ENCODE measurements around the gene GLP2R. TPM values are rescaled to one million over a fixed set of nuclear protein-coding genes. Genes with fewer than 3 reads are reported as not detected.
A peak's percentile ranks its signal among the peaks of the same experiment; 100 is the strongest.

Gene GLP2R
- total and polyA plus RNA-seq, 2 experiments from 2014 or later: not detected

DNA sequence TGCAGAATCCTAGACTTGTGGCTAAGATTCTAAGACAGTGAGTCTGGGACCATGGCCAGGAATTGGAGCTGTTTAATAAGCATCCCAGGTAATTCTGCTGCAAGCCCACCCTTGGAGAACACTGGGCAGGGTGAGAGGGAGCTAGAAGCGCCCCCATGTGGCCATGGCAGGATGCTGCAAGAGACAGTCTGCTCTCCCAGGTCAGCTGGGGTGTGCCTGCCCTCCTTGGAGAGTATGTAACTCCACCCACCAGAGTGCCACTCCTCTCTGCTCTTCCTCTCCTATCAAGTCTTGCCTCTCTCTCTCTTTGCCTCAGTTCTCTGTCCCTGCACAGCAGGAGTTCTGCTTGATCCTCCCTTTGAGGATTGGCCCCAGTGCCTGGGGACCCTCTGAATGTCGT is 64.4 kb downstream of the GLP2R start:
- Histone ChIP-seq H3K36me3 (ENCODE audit: insufficient read depth) (no peaks in the 10 kb centered on the region), H3K27me3 (ENCODE audit: insufficient read depth) (no peaks in the 10 kb centered on the region), H3K4me1 (ENCODE audit: insufficient read depth) (no peaks in the 10 kb centered on the region), H3K9me2 (ENCODE audit: insufficient read depth) (0 out of 2 replicates have a peak, but pooled peaks cover 7% of the 10 kb centered on the region), H3K4me2 (no peak overlapping the region), H3F3A (replicated peaks; ENCODE audit: low read depth) (no peaks in the 10 kb centered on the region), H3K79me2 (replicated peaks; ENCODE audit: insufficient read depth) (no peaks in the 10 kb centered on the region), H4K20me1 (replicated peaks; ENCODE audit: insufficient read depth) (no peaks in the 10 kb centered on the region), H3K27ac (ENCODE audit: low read depth) (no peak overlapping the region), H2AFZ (peak overlapping the region; percentile 93; the same call in 1 of the 2 replicates), H3K4me3 (no peak overlapping the region)
- ATAC-seq (peak; percentile 100), DNase-seq (ENCODE audit: low spot score) (peak; percentile 88)
- peaks cover 3% of the 10 kb centered on the region; the same call in 2 of the 3 replicates for H3K4me1 Mint-ChIP-seq
- peaks cover 7% of the 10 kb centered on the region for H3K27me3 Mint-ChIP-seq (ENCODE audit: insufficient read depth, low read depth, poor library complexity)
- peaks cover 3% of the 10 kb centered on the region; the same call in 2 of the 3 replicates for H3K9me3 Mint-ChIP-seq
- no peak overlapping the region for H3K4me3 Mint-ChIP-seq
- no peaks in the 10 kb centered on the region; the same call in 2 of the 3 replicates for H3K36me3 Mint-ChIP-seq (ENCODE audit: low read depth)
- H3K27ac Mint-ChIP-seq: no peak overlapping the region
- no peak for TF ChIP-seq EZH2 (IDR thresholded peaks at IDR 0.05; ENCODE audit: low read depth, unreplicated experiment)
- TF ChIP-seq, protein P1, sequence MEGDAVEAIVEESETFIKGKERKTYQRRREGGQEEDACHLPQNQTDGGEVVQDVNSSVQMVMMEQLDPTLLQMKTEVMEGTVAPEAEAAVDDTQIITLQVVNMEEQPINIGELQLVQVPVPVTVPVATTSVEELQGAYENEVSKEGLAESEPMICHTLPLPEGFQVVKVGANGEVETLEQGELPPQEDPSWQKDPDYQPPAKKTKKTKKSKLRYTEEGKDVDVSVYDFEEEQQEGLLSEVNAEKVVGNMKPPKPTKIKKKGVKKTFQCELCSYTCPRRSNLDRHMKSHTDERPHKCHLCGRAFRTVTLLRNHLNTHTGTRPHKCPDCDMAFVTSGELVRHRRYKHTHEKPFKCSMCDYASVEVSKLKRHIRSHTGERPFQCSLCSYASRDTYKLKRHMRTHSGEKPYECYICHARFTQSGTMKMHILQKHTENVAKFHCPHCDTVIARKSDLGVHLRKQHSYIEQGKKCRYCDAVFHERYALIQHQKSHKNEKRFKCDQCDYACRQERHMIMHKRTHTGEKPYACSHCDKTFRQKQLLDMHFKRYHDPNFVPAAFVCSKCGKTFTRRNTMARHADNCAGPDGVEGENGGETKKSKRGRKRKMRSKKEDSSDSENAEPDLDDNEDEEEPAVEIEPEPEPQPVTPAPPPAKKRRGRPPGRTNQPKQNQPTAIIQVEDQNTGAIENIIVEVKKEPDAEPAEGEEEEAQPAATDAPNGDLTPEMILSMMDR (conservative IDR thresholded peaks at IDR 0.05; ENCODE audit: low read depth in 2 of 2): peak; percentile 83 to 88

DNA sequence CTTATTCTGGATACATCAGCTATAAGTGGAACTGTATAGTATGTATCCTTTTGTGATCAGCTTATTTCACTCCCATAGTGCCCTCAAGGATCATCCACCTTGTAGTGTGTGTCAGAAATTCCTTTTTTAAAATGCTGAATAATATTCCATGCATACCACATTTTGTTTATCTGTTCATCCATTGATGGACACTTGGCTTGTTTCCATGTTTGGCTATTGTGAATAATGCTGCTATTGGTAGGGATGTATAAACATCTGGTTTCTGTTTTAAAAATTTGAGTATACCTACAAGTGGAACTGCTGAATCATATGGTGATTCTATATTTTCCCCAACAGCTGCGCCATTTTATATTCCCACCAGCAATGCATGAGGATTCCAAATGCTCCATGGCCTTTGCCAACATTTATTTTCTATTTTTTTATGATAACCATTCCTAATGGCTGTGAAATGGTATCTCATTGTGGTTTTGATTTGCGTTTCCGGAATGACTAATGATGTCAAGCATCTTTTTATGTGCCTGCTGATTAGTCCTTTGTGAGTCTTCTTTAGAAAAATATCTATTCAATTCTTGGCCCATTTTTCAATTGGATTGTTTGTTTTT is 67.8 kb downstream of the GLP2R start:
- ATAC-seq: no peak
- Mint-ChIP-seq H3K9me3 (no peaks in the 10 kb centered on the region), H3K36me3 (ENCODE audit: low read depth) (no peaks in the 10 kb centered on the region; the same call in 2 of the 3 replicates), H3K27ac (no peak overlapping the region), H3K27me3 (ENCODE audit: insufficient read depth, low read depth, poor library complexity) (peaks cover 9% of the 10 kb centered on the region), H3K4me1 (peaks cover 3% of the 10 kb centered on the region; the same call in 2 of the 3 replicates), H3K4me3 (no peak overlapping the region)
- H4K20me1 ChIP-seq (replicated peaks; ENCODE audit: insufficient read depth): no peaks in the 10 kb centered on the region
- no peaks in the 10 kb centered on the region for H3K27me3 ChIP-seq (ENCODE audit: insufficient read depth)
- H3K9me2 ChIP-seq (ENCODE audit: insufficient read depth): no peaks in the 10 kb centered on the region
- no peaks in the 10 kb centered on the region for H3F3A ChIP-seq (replicated peaks; ENCODE audit: low read depth)
- no peaks in the 10 kb centered on the region for H3K79me2 ChIP-seq (replicated peaks; ENCODE audit: insufficient read depth)
- TF ChIP-seq, protein P2, sequence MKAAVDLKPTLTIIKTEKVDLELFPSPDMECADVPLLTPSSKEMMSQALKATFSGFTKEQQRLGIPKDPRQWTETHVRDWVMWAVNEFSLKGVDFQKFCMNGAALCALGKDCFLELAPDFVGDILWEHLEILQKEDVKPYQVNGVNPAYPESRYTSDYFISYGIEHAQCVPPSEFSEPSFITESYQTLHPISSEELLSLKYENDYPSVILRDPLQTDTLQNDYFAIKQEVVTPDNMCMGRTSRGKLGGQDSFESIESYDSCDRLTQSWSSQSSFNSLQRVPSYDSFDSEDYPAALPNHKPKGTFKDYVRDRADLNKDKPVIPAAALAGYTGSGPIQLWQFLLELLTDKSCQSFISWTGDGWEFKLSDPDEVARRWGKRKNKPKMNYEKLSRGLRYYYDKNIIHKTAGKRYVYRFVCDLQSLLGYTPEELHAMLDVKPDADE (IDR thresholded peaks at IDR 0.05): no peak
- TF ChIP-seq EZH2 (IDR thresholded peaks at IDR 0.05; ENCODE audit: low read depth, unreplicated experiment) (no peak), NANOG (IDR thresholded peaks at IDR 0.05; ENCODE audit: borderline replicate concordance) (no peak)
- TF ChIP-seq, protein P3, sequence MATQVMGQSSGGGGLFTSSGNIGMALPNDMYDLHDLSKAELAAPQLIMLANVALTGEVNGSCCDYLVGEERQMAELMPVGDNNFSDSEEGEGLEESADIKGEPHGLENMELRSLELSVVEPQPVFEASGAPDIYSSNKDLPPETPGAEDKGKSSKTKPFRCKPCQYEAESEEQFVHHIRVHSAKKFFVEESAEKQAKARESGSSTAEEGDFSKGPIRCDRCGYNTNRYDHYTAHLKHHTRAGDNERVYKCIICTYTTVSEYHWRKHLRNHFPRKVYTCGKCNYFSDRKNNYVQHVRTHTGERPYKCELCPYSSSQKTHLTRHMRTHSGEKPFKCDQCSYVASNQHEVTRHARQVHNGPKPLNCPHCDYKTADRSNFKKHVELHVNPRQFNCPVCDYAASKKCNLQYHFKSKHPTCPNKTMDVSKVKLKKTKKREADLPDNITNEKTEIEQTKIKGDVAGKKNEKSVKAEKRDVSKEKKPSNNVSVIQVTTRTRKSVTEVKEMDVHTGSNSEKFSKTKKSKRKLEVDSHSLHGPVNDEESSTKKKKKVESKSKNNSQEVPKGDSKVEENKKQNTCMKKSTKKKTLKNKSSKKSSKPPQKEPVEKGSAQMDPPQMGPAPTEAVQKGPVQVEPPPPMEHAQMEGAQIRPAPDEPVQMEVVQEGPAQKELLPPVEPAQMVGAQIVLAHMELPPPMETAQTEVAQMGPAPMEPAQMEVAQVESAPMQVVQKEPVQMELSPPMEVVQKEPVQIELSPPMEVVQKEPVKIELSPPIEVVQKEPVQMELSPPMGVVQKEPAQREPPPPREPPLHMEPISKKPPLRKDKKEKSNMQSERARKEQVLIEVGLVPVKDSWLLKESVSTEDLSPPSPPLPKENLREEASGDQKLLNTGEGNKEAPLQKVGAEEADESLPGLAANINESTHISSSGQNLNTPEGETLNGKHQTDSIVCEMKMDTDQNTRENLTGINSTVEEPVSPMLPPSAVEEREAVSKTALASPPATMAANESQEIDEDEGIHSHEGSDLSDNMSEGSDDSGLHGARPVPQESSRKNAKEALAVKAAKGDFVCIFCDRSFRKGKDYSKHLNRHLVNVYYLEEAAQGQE (IDR thresholded peaks at IDR 0.05; ENCODE audit: unreplicated experiment): no peak
- no peak overlapping the region for H3K4me3 ChIP-seq
- H3K4me1 ChIP-seq (ENCODE audit: insufficient read depth): no peaks in the 10 kb centered on the region
- no peak for DNase-seq (ENCODE audit: low spot score)
- H3K36me3 ChIP-seq (ENCODE audit: insufficient read depth): no peaks in the 10 kb centered on the region
- no peak overlapping the region for H3K4me2 ChIP-seq
- H2AFZ ChIP-seq: no peak overlapping the region
- H3K27ac ChIP-seq (ENCODE audit: low read depth): no peak overlapping the region
